ENCODE results near the gene RARG.

RARG gene

GRCh38 chr12:53222170-53222721, 9.8 kb downstream of the RARG start:
- DNase-seq: no peak

- DNase-seq: peak; percentile 63
These were observed 10.6 kb downstream of the RARG start for GRCh38 chr12:53221203-53222080.

DNA sequence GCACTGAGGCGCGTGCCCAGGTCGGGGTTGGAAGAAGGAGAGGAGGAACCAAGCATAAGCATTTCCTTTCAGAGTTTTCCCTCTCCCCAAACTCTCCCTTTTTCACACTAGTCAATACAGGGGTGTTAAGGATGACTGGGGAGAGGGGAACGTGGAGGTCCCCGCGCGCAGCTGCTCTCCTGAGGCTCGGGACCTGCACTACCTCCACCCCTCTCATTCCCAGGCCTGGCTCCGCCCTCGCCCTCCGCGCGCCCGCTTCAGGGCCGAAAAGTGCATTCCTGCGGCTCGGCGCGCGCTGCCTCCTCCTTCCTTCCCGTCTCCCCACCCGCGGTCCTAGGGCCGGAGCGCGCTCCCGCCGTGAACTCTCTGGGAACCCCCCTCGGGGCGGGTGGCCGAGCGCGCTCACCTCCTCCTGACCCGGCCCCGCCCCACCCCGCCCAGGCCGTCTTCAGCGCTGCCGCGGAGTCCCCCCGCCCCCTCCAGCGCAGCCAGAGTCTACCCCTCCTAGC, 11.3 kb downstream of the RARG start:
- peak; percentile 94 for DNase-seq

GRCh38 chr12:53219956-53220693, 11.9 kb downstream of the RARG start:
- peak; percentile 87 for DNase-seq

GRCh38 chr12:53219292-53219955, 12.6 kb downstream of the RARG start:
- DNase-seq: peak; percentile 78

DNA sequence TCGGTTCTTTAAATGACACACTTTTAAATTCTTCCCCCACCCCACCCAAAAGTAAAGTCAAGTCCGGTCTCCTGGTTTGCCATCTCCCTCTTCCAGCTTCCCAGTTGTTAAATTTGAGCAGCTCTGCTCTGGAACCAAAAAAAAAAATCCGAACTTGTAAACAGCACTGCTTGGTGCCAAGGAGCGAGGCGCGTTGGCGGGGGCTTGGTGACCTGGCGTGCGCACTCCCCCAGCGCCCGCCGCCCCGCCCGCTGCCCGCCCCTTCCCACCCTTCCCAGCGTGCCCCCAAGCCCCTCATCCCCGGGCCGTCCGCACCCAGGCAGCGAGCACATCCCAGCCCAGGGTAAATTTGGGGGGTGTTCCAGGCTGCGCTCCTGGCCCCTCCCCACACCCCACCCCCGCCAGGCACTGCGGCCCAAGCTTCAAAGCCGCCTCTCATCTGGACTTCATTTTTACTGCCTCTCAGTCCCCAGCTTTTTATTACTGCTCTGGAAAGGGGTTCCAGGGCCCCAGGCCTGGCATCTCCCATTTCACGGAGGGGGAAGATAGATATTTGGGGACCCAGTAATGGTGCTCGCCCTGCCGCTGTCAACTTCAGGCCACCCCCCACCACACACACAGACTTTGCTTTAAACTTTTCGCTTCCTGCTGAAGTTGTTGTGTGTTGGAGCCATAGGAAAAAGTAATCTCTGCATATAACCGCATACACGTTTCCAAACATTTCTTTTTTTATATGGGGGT, 13.3 kb downstream of the RARG start:
- no peak for DNase-seq

- DNase-seq: no peak
These were observed 14.1 kb downstream of the RARG start for GRCh38 chr12:53217931-53218307.

DNA sequence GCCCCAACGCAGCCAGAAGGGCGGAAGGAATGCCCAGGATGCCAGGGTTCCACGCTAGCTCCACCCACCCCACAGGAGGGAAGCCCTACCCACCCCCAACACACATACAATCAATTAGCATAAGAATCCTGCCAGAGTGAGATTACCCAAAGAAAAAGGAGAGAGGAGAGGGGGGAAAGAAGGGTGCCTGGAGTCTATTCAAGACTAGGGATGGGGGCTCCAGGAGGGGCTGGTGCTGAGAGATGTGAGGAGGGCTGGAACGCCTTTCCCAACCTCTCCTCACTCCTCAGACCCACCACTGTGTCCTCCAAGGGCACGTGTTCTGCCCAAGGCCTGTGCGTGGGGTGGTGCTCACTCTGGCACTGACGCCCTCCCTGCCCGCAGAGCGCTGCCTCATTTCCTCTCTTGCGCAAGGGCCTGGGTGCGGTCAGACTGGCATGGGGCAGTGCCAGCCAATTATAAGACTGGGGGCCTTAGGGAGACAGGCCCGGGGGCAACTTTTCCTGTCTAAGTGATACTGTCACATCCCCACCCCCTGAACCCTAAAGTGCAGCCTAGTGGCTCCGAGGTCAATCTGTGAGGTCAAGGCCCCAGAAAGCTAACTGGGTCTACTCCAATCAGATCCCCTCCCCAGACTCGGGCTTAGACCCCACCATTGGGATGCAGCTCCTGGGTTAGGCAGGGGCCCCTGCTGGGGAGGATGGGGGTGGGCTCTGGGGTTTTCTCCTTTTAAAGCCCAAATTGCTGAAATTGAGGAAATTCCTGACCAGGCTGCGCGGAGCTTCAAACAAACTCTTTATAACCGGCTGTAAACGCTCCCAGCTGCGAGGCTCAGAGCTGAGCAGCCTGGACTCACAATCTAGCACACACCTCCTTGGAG, 14.7 kb downstream of the RARG start:
- peak; percentile 81 for DNase-seq

- DNase-seq: no peak
These were observed 16.5 kb downstream of the RARG start for GRCh38 chr12:53215497-53215896.

GRCh38 chr12:53214687-53215455, 17.1 kb downstream of the RARG start:
- DNase-seq: no peak

GRCh38 chr12:53214221-53214620, 17.8 kb downstream of the RARG start:
- no peak for DNase-seq

DNA sequence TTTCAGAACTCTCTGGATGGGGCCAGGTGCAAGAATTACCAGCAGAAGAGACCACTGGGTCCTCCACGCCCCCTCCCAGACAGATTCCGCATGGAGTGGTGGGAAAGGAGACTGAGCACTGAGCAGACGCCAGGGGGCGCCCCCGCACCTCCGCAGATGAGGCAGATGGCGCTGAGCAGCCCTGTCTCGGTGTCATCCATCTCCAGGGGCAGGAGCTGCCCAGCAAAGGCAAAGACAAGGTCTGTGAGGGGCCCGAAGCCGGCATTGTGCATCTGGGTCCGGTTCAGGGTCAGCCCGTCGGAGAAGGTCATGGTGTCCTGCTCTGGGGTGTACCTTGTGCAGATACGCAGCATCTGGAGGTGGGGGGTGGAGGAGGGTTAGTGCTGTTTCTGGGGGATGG, 18.7 kb downstream of the RARG start:
- DNase-seq: peak; percentile 90

DNA sequence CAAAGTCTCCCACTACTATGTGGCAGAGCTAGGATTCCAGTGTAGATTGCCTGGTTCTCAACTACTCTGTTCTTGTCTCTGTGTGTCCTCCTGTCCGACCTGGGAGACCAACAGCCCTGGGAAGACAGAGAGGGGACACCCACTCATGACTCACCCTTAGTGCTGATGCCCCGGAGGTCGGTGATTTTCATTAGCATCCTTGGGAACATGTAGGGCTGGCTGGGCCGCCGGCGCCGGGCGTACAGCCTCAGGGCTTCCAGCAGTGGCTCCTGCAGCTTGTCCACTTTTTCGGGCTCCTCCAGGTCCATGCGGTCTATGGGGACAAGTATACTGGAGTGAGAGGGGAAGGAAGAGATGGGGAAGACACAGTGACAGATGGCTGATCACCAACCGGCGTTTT, 19.1 kb downstream of the RARG start:
- no peak for DNase-seq

DNA sequence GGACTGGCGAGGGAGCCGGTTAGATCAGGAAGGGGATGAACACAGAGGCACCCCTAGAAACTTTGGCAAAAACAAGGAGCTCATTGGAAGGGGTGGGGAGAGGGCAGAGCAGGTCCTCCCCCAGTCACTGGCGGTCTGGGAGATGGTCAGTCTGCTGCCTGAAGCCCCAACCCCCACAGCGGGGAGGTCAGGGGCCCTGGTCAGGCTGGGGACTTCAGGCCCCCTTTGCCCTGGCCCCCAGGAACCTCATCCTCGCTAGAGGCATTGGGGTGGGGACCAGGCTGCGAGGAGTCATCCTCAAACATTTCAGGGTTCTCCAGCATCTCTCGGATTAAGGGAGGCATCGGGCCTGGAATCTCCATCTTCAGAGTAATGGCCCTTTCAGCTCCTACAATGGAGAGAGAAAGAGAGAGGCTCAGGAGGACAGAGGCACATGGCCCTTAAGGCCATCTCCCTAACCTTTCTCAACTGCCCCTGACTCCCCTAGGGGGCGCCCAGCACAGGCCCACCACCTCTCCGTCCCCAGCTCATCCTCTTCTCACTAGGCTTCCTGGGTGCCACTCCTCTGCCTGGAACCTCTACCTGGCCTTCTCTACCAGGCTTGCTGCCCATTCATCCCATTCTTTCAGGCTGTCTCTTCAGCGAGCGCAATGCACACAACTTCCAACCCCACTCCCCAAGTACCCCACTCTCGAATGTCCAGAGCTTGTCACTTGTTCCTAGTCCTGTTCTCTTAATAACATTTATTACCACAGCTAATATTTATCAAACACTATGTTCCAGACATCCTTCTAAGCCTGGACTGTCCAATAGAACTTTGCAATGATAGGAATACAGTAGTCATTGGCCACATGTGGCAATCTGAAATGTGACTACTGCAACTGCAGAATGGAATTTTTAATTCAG, 20.3 kb downstream of the RARG start:
- no peak for DNase-seq

- no peak for DNase-seq
These were observed 21.2 kb downstream of the RARG start for GRCh38 chr12:53210843-53211242.

GRCh38 chr12:53208877-53209463, 23.0 kb downstream of the RARG start:
- DNase-seq: peak; percentile 76

DNA sequence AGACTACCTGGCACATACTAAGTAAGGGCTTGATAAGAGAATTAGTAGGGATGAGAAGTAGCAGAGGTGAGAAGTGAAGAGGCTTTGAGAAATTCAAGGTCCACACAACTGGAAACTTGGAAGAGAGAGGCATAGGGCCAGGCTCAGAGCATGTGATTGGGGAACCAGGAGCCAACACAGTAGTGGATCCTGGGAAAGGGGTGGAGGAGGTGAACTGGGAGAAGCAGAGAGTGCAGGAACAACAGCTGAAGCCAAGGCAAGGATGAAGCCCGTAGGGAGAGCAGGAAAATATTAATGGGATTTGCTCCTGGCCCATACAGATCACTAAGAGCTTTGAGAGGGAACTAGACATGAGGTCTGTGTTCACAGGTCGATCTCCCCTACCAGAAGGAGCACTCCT, 23.6 kb downstream of the RARG start:
- no peak for DNase-seq

- peak; percentile 85 for DNase-seq
These were observed 25.0 kb downstream of the RARG start, which contains the start of gene ITGB7 for GRCh38 chr12:53207042-53207441. TSS of gene ITGB7 (minus strand) at chr12:53207251. CDS start at chr12:53200443, 6,808 bp downstream.
